SK-MEL-5 (cell line): ENCODE measurements around the gene CADPS2. TPM values are rescaled to one million over a fixed set of nuclear protein-coding genes. Genes with fewer than 3 reads are reported as not detected.

Source experiments
- DNase-seq: peaks from one replicate; pipeline ENCODE4 v3.0.0-alpha.2; 2016; ENCODE audit warnings: low read depth, low spot score
- in situ Hi-C: cut with HindIII; loops from 2 replicates; pipeline ENCODE4 v1.10.0; 2016; ENCODE audit warnings: low sequenced_read_pairs, high pct_unique_total_duplicates, low pct_unique_long_range_greater_than_20kb
- total RNA-seq: library from RNA; depleted of rRNA; stranded (reverse); fragments of >200 nt; shearing (Covaris generic); gene quantifications from 2 replicates; pipeline ENCODE4 v1.2.3, GENCODE V29; 2014

Gene CADPS2
- total RNA-seq, 1 experiment from 2014 or later, result 40.8 TPM

GRCh38 chr7:122604251-122604650 lies 282.0 kb downstream of the CADPS2 start:
- in situ Hi-C loops, result no loop called here
- DNase-seq, result no peak

- DNase-seq, result no peak
- in situ Hi-C loops, result no loop called here
Measured at GRCh38 chr7:122602800-122603199, 283.5 kb downstream of the CADPS2 start.

GRCh38 chr7:122600630-122601029 lies 285.6 kb downstream of the CADPS2 start:
- no peak for DNase-seq
- in situ Hi-C loops, result no loop called here

- DNase-seq, result no peak
- in situ Hi-C loops, result no loop called here
Measured at GRCh38 chr7:122600042-122600441, 286.2 kb downstream of the CADPS2 start.

- DNase-seq, result no peak
- in situ Hi-C loops, result no loop called here
Measured at GRCh38 chr7:122597277-122597676, 289.0 kb downstream of the CADPS2 start.

- DNase-seq, result no peak
- in situ Hi-C loops, result no loop called here
Measured at GRCh38 chr7:122595885-122596284, 290.4 kb downstream of the CADPS2 start.

- no peak for DNase-seq
- in situ Hi-C loops, result no loop called here
Measured at GRCh38 chr7:122588621-122589020, 297.6 kb downstream of the CADPS2 start.

- in situ Hi-C loops, result no loop called here
- DNase-seq, result no peak
Measured at GRCh38 chr7:122584676-122585251, 301.5 kb downstream of the CADPS2 start.

- no peak for DNase-seq
- in situ Hi-C loops, result no loop called here
Measured at GRCh38 chr7:122578350-122578749, 307.9 kb downstream of the CADPS2 start.

GRCh38 chr7:122577449-122578003 lies 308.7 kb downstream of the CADPS2 start:
- DNase-seq, result no peak
- in situ Hi-C loops, result no loop called here

- in situ Hi-C loops, result no loop called here
- no peak for DNase-seq
Measured at GRCh38 chr7:122572706-122573105, 313.6 kb downstream of the CADPS2 start.

GRCh38 chr7:122561326-122561725 lies 324.9 kb downstream of the CADPS2 start:
- DNase-seq, result no peak
- in situ Hi-C loops, result no loop called here

GRCh38 chr7:122556873-122557542 lies 329.3 kb downstream of the CADPS2 start:
- in situ Hi-C loops, result no loop called here
- peak; percentile 19 for DNase-seq

GRCh38 chr7:122556219-122556618 lies 330.0 kb downstream of the CADPS2 start:
- in situ Hi-C loops, result no loop called here
- no peak for DNase-seq

GRCh38 chr7:122553761-122554160 lies 332.5 kb downstream of the CADPS2 start:
- in situ Hi-C loops, result no loop called here
- no peak for DNase-seq

- in situ Hi-C loops, result no loop called here
- no peak for DNase-seq
Measured at GRCh38 chr7:122552769-122553168, 333.5 kb downstream of the CADPS2 start.

- in situ Hi-C loops, result no loop called here
- peak; percentile 29 for DNase-seq
Measured at GRCh38 chr7:122550545-122550944, 335.7 kb downstream of the CADPS2 start.

GRCh38 chr7:122549578-122549977 lies 336.7 kb downstream of the CADPS2 start:
- in situ Hi-C loops, result loop anchor here (25.0 kb wide), 1 partner anchor 462 kb away; no protein-coding TSS in a partner anchor
- DNase-seq, result no peak

GRCh38 chr7:122546496-122546895 lies 339.8 kb downstream of the CADPS2 start:
- in situ Hi-C loops, result loop anchor here (25.0 kb wide), 1 partner anchor 459 kb away; no protein-coding TSS in a partner anchor
- no peak for DNase-seq
